Keratinocyte (primary cell): Measurements from ENCODE around the gene KCNK17. TPM values are rescaled to one million over a fixed set of nuclear protein-coding genes. Genes with fewer than 3 reads are reported as not detected.

Experiments
- DNase-seq: peaks from one replicate; pipeline ENCODE4 v3.0.0-alpha.2; 2011; ENCODE audit warnings: low read depth, missing footprints, low spot score
- FAIRE-seq: peaks from 2 replicates; lab custom pipeline; 2011; peaks lifted over from hg19 to GRCh38; lab: Jason Lieb, UNC
- H2AFZ ChIP-seq: 2 replicates; pipeline ENCODE4 v1.6.0; 2012; ENCODE audit warnings: low read length, control low read depth, inconsistent platforms; ENCODE audit not compliant: control insufficient read depth
- H3K27ac ChIP-seq: 2 replicates; pipeline ENCODE4 v1.5.1; 2011; ENCODE audit warnings: low read length; ENCODE audit not compliant: control insufficient read depth, insufficient read depth
- H3K27me3 ChIP-seq: 3 replicates; pipeline ENCODE4 v1.6.0; 2011; ENCODE audit warnings: low read length; ENCODE audit not compliant: control insufficient read depth, insufficient read depth; ENCODE audit errors: extremely low read depth
- H3K36me3 ChIP-seq, 2 experiments: 2 replicates in 1 of 2; 3 replicates in 1 of 2; pipeline ENCODE4 v1.5.1; 2011; ENCODE audit warnings: low read length in 2 of 2, mild to moderate bottlenecking in 1 of 2; ENCODE audit not compliant: control insufficient read depth in 2 of 2, insufficient read depth in 2 of 2; ENCODE audit errors: extremely low read depth in 1 of 2
- H3K4me1 ChIP-seq: 3 replicates; pipeline ENCODE4 v1.5.1; 2011; ENCODE audit warnings: low read length; ENCODE audit not compliant: control insufficient read depth, insufficient read depth; ENCODE audit errors: extremely low read depth
- H3K4me2 ChIP-seq: 3 replicates; pipeline ENCODE4 v1.6.0; 2011; ENCODE audit warnings: low read depth, low read length; ENCODE audit not compliant: control insufficient read depth, insufficient read depth; ENCODE audit errors: extremely low read depth
- H3K4me3 ChIP-seq, 3 experiments: fragments of 200-600 bp in 1 of 3; sonication (generic) in 1 of 3; 2 replicates in 2 of 3; 3 replicates in 1 of 3; pipeline ENCODE4 v1.5.1; 2011 to 2016; ENCODE audit warnings: low read length in 3 of 3, mild to moderate bottlenecking in 3 of 3, control low read depth in 2 of 3, inconsistent platforms in 1 of 3, low read depth in 1 of 3, mixed read lengths in 1 of 3, mixed run types in 1 of 3, moderate library complexity in 1 of 3; ENCODE audit not compliant: control insufficient read depth in 2 of 3, insufficient read depth in 2 of 3; ENCODE audit errors: extremely low read depth in 1 of 3
- H3K79me2 ChIP-seq: 2 replicates; pipeline ENCODE4 v1.6.0; 2012; ENCODE audit warnings: low read length; ENCODE audit not compliant: control insufficient read depth, insufficient read depth
- H3K9ac ChIP-seq: 3 replicates; pipeline ENCODE4 v1.6.0; 2011; ENCODE audit warnings: low read length; ENCODE audit not compliant: control insufficient read depth, insufficient read depth; ENCODE audit errors: extremely low read depth
- H3K9me1 ChIP-seq: 3 replicates; pipeline ENCODE4 v1.6.0; 2011; ENCODE audit warnings: low read length; ENCODE audit not compliant: control insufficient read depth, insufficient read depth; ENCODE audit errors: extremely low read depth
- H3K9me3 ChIP-seq: 2 replicates; pipeline ENCODE4 v1.5.1; 2012; ENCODE audit warnings: low read depth, low read length; ENCODE audit not compliant: control insufficient read depth
- H4K20me1 ChIP-seq: 3 replicates; pipeline ENCODE4 v1.6.0; 2011; ENCODE audit warnings: low read length; ENCODE audit not compliant: control insufficient read depth, insufficient read depth; ENCODE audit errors: extremely low read depth
- EZH2 ChIP-seq: IDR thresholded peaks from one replicate; pipeline ENCODE4 v1.6.1; 2012; ENCODE audit warnings: inconsistent platforms, mild to moderate bottlenecking, low read length, moderate library complexity
- dilution Hi-C: fragments of 300-500 bp; cut with MboI; formaldehyde crosslinking; loops from one replicate; pipeline ENCODE4 v1.7.0; 2020; ENCODE audit warnings: low sequenced_read_pairs; ENCODE audit not compliant: extremely low pct_ligation_motif_present
- polyA plus RNA-seq, 5 experiments: library from polyadenylated mRNA; depleted of rRNA in 3 of 5; stranded (reverse) in 3 of 5; stranded (forward) in 1 of 5; unstranded in 1 of 5; fragments of >200 nt; gene quantifications; 1 replicate in 1 of 5; 2 replicates in 3 of 5; 3 replicates in 1 of 5; pipeline versions ENCODE4 v1.2.1 to v1.2.3, GENCODE V29; 2011 to 2012; ENCODE audit warnings: missing spikeins in 2 of 5, low read depth in 1 of 5, low replicate concordance in 1 of 5
- TF ChIP-seq, protein P1 (sequence below), 3 experiments: IDR thresholded peaks in 1 of 3; conservative IDR thresholded peaks in 1 of 3; optimal IDR thresholded peaks in 1 of 3; 2 replicates in 2 of 3; 3 replicates in 1 of 3; pipeline versions ENCODE3 to v1.5.1; 2011; ENCODE audit warnings: low read length in 3 of 3, mild to moderate bottlenecking in 3 of 3, moderate library complexity in 2 of 3, control low read depth in 1 of 3, inconsistent platforms in 1 of 3; ENCODE audit not compliant: insufficient read depth in 2 of 3; ENCODE audit errors: extremely low read depth in 1 of 3

KCNK17 gene
- polyA plus RNA-seq, 1 donor (not counting 4 experiments of a cell fraction or from before 2014, with no cell fraction given): not detected

GRCh38 chr6:39302011-39302410 is 12.2 kb downstream of the KCNK17 start:
- Histone ChIP-seq H3K4me1 (peaks cover 2% of the 10 kb centered on the region), H3K4me2 (no peak overlapping the region), H3K27me3 (peaks cover 2% of the 10 kb centered on the region), H2AFZ (no peak overlapping the region), H3K9ac (no peak overlapping the region), H3K9me3 (no peaks in the 10 kb centered on the region), H3K36me3 (no peaks in the 10 kb centered on the region), H3K9me1 (no peaks in the 10 kb centered on the region), H3K79me2 (no peaks in the 10 kb centered on the region), H4K20me1 (no peaks in the 10 kb centered on the region), H3K27ac (no peak overlapping the region), H3K4me3 (no peak overlapping the region)
- dilution Hi-C loops: no loop called here
- FAIRE-seq: no peak
- TF ChIP-seq, protein P1, sequence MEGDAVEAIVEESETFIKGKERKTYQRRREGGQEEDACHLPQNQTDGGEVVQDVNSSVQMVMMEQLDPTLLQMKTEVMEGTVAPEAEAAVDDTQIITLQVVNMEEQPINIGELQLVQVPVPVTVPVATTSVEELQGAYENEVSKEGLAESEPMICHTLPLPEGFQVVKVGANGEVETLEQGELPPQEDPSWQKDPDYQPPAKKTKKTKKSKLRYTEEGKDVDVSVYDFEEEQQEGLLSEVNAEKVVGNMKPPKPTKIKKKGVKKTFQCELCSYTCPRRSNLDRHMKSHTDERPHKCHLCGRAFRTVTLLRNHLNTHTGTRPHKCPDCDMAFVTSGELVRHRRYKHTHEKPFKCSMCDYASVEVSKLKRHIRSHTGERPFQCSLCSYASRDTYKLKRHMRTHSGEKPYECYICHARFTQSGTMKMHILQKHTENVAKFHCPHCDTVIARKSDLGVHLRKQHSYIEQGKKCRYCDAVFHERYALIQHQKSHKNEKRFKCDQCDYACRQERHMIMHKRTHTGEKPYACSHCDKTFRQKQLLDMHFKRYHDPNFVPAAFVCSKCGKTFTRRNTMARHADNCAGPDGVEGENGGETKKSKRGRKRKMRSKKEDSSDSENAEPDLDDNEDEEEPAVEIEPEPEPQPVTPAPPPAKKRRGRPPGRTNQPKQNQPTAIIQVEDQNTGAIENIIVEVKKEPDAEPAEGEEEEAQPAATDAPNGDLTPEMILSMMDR (optimal IDR thresholded peaks at IDR 0.05 in 1 of 3, IDR thresholded peaks at IDR 0.05 in 1 of 3, conservative IDR thresholded peaks at IDR 0.05 in 1 of 3; ENCODE audit: extremely low read depth in 1 of 3, insufficient read depth in 2 of 3, low read length in 3 of 3): no peak
- no peak for TF ChIP-seq EZH2
- DNase-seq: no peak

- TF ChIP-seq, protein P1 (optimal IDR thresholded peaks at IDR 0.05 in 1 of 3, IDR thresholded peaks at IDR 0.05 in 1 of 3, conservative IDR thresholded peaks at IDR 0.05 in 1 of 3; ENCODE audit: extremely low read depth in 1 of 3, insufficient read depth in 2 of 3, low read length in 3 of 3): peak in 2 of 3 experiments; percentile 25 to 45
- TF ChIP-seq EZH2: no peak
- Histone ChIP-seq H3K9me1 (no peaks in the 10 kb centered on the region), H3K9ac (no peak overlapping the region), H4K20me1 (no peaks in the 10 kb centered on the region), H3K4me2 (no peak overlapping the region), H3K4me3 (no peak overlapping the region), H2AFZ (no peak overlapping the region), H3K79me2 (no peaks in the 10 kb centered on the region), H3K9me3 (no peaks in the 10 kb centered on the region), H3K4me1 (peaks cover 2% of the 10 kb centered on the region), H3K27me3 (peaks cover 5% of the 10 kb centered on the region), H3K36me3 (no peaks in the 10 kb centered on the region), H3K27ac (no peak overlapping the region)
- dilution Hi-C loops: no loop called here
- DNase-seq: no peak
- no peak for FAIRE-seq
Observed at GRCh38 chr6:39301606-39302005, 12.6 kb downstream of the KCNK17 start.
